ENCODE measurements around the gene OR5A2.

The OR5A2 gene

DNA sequence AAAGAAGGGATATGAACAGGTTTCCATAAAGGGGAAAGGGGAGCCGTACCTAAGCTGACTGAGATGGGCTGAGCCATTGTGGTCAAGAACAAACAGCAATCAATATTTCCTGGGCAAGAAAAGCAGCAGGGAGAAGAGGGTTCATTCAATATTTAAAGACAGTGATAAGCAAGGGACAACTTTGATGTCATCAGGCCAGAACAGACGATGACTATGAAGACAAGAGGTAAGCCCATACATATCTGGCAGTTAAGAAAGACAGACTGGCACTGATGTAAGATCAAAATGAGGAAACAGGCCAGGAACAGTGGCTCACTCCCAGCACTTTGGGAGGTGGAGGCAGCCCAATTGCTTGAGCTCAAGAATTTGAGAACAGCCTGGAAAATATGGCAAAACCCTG is 2.4 kb downstream of the OR5A2 start:
- no peak overlapping the region for H3K4me3 ChIP-seq (ENCODE audit: control insufficient read depth, low read depth, low read length)
- TF ChIP-seq, protein P1, sequence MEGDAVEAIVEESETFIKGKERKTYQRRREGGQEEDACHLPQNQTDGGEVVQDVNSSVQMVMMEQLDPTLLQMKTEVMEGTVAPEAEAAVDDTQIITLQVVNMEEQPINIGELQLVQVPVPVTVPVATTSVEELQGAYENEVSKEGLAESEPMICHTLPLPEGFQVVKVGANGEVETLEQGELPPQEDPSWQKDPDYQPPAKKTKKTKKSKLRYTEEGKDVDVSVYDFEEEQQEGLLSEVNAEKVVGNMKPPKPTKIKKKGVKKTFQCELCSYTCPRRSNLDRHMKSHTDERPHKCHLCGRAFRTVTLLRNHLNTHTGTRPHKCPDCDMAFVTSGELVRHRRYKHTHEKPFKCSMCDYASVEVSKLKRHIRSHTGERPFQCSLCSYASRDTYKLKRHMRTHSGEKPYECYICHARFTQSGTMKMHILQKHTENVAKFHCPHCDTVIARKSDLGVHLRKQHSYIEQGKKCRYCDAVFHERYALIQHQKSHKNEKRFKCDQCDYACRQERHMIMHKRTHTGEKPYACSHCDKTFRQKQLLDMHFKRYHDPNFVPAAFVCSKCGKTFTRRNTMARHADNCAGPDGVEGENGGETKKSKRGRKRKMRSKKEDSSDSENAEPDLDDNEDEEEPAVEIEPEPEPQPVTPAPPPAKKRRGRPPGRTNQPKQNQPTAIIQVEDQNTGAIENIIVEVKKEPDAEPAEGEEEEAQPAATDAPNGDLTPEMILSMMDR (conservative IDR thresholded peaks at IDR 0.05; ENCODE audit: control insufficient read depth, insufficient read depth, low read depth, low read length): no peak
- no peak for DNase-seq (ENCODE audit: low read depth)

DNA sequence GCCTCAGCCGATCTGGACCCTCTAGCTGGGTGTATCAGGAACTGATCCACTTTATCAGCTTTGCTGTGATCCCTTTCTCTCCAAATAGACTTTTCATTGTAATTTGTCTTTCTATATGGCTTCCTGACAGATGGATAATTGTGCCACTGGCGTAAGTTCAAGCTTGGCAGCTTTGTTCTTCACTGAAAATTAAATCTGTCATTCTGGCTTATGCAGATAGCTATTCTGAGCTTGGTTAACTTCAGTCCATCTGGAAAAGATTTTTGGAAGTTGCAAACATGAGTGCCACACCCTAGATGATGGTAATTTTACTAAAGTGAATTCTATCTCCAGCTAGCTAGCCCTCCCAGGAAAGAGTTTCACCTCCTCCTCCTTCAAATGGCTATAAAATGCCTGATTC is 8.1 kb downstream of the OR5A2 start:
- no peak overlapping the region for H3K4me3 ChIP-seq (ENCODE audit: control insufficient read depth, low read depth, low read length)
- DNase-seq (ENCODE audit: low read depth): no peak
- TF ChIP-seq, protein P1 (conservative IDR thresholded peaks at IDR 0.05; ENCODE audit: control insufficient read depth, insufficient read depth, low read depth, low read length): no peak

DNA sequence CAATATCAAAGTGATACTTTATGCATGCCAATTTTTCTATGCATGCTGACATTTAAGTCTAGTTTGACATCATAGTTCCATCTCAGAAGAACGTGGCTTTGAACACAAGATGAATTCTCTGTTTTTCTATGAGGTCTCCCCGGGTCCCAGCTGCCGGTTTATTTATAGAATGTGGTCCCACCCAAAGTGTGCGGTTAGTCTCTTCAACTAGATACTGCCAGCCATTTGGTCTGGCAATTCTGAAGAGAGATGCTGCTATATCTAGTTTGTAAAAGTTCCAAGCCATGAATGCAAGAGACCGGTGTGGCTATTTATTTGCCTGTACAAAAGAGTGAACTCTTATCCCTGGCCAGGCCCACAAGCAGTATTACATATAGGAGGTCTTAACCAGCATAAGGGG is 9.2 kb downstream of the OR5A2 start:
- TF ChIP-seq, protein P1 (conservative IDR thresholded peaks at IDR 0.05; ENCODE audit: control insufficient read depth, insufficient read depth, low read depth, low read length): no peak
- no peak overlapping the region for H3K4me3 ChIP-seq (ENCODE audit: control insufficient read depth, low read depth, low read length)
- no peak for DNase-seq (ENCODE audit: low read depth)

DNA sequence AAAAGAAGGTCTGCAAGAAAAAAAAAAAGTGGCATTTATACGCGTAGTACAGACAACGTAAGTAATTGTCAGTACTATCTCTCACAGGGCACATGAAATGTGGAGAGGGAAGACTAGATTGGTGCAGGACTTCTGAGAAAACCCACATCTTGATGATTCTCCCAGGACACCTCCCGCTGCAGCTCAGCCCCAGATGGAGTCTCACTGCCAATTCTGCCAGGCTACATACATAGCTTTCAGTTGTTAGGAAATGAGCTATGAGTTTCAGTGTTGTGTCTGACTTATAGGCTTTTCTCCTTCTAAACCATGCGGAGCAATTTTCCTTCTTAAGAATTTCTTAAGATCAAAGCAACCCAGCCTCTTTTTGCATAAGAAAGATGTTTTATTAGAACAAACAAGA is 9.6 kb downstream of the OR5A2 start:
- TF ChIP-seq, protein P1 (conservative IDR thresholded peaks at IDR 0.05; ENCODE audit: control insufficient read depth, insufficient read depth, low read depth, low read length): no peak
- no peak overlapping the region for H3K4me3 ChIP-seq (ENCODE audit: control insufficient read depth, low read depth, low read length)
- no peak for DNase-seq (ENCODE audit: low read depth)

DNA sequence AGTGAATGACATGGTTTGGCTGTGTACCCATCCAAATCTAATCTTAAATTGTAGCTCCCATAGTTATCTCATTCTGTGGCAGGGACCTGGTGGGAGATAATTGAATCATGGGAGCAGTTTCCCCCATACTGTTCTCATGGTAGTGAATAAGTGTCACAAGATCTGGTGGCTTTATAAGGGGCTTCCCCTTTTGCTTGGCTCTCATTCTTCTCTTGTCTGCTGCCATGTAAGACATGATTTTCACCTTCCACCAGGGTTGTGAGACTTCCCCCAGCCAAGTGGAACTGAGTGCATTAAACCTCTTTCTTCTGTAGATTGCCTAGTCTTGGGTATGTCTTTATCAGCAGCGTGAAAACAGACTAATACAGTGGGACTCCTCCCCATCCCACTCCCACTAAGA is 11.1 kb downstream of the OR5A2 start:
- DNase-seq (ENCODE audit: low read depth): no peak
- TF ChIP-seq, protein P1 (conservative IDR thresholded peaks at IDR 0.05; ENCODE audit: control insufficient read depth, insufficient read depth, low read depth, low read length): no peak

DNA sequence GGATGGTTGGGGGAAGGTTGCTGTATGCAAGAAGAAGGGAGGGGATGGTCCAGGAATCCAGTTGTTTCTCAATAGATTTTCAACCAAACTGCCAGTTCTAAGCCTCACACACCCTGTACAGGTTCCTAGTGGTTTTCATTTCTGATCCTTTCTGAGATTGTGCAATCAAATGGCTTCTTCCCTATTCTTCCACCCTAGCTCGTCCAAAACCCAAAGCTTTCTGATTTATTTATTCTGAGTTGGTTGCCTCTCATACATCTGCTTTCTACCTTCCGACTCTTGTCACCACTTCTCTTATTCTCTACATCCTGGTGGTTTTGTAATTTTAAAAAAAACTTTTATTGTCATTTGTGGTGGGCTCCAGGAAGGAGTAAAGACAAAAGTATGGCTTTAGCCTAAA is 12.6 kb downstream of the OR5A2 start:
- TF ChIP-seq, protein P1 (conservative IDR thresholded peaks at IDR 0.05; ENCODE audit: control insufficient read depth, insufficient read depth, low read depth, low read length): no peak
- no peak overlapping the region for H3K4me3 ChIP-seq (ENCODE audit: control insufficient read depth, low read depth, low read length)
- no peak for DNase-seq (ENCODE audit: low read depth)

More for the DNA sequence above, 11.1 kb downstream of the OR5A2 start:
- no peak overlapping the region for H3K4me3 ChIP-seq (ENCODE audit: control insufficient read depth, low read depth, low read length)

DNA sequence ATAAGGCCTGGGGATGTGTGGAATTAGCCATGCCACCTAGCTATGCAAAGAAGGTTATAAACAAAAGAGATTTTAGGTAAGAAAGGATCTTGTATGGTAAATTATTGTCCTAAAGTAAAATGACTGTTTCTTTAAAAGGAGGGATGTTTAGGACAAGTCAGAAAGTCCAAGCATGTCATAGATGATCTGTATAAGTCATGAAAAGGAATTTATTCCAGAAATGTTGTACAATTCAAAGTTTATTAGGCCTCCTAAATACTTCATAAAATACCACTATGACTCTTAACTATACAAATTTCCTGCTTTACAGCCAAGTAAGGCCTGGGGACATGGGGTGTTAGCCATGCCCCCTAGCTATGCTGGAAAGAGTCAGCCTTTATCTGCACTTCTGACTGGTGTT is 22.7 kb downstream of the OR5A2 start:
- no peak overlapping the region for H3K4me3 ChIP-seq (ENCODE audit: control insufficient read depth, low read depth, low read length)
- TF ChIP-seq, protein P1 (conservative IDR thresholded peaks at IDR 0.05; ENCODE audit: control insufficient read depth, insufficient read depth, low read depth, low read length): no peak
- DNase-seq (ENCODE audit: low read depth): peak; percentile 0

All from fibroblast of mammary gland (primary cell).